DND-41 (cell line): ENCODE data around the gene GPR15.

Experiments used
- ATAC-seq: fragments of 200-7000 bp; cut with Tn5 transposase; 3 replicates; pipeline ENCODE4 v1.9.1; 2021; ENCODE audit warnings: low read depth; ENCODE audit not compliant: insufficient read depth
- DNase-seq: peaks from one replicate; pipeline ENCODE4 v3.0.0-alpha.2; 2020
- H2AFZ ChIP-seq: 2 replicates; pipeline ENCODE4 v1.6.0; 2012; ENCODE audit warnings: low read depth, low read length
- H3K27ac ChIP-seq: 2 replicates; pipeline ENCODE4 v1.5.1; 2012; ENCODE audit warnings: low read length, inconsistent platforms
- H3K27me3 ChIP-seq: fragments of 200-600 bp; sonication (generic); 2 replicates; pipeline ENCODE4 v1.6.0; 2012; ENCODE audit warnings: low read length, mild to moderate bottlenecking, inconsistent platforms; ENCODE audit not compliant: insufficient read depth, poor library complexity
- H3K36me3 ChIP-seq: 2 replicates; pipeline ENCODE4 v1.5.1; 2012; ENCODE audit warnings: low read length, inconsistent platforms; ENCODE audit not compliant: insufficient read depth
- H3K4me1 ChIP-seq: 2 replicates; pipeline ENCODE4 v1.5.1; 2012; ENCODE audit warnings: mild to moderate bottlenecking, low read length; ENCODE audit not compliant: insufficient read depth
- H3K4me2 ChIP-seq: 2 replicates; pipeline ENCODE4 v1.6.0; 2012; ENCODE audit warnings: mild to moderate bottlenecking, moderate library complexity, low read length, inconsistent platforms; ENCODE audit not compliant: insufficient read depth
- H3K4me3 ChIP-seq, 2 experiments: fragments of 200-600 bp in 1 of 2; shearing (Covaris generic) in 1 of 2; 2 replicates each; pipeline ENCODE4 v1.5.1; 2012 to 2016; ENCODE audit warnings: inconsistent platforms in 2 of 2, low read length in 2 of 2, mild to moderate bottlenecking in 2 of 2, low read depth in 1 of 2, moderate library complexity in 1 of 2
- H3K79me2 ChIP-seq: 2 replicates; pipeline ENCODE4 v1.6.0; 2012; ENCODE audit warnings: low read length, inconsistent platforms; ENCODE audit not compliant: insufficient read depth
- H3K9ac ChIP-seq: 2 replicates; pipeline ENCODE4 v1.6.0; 2012; ENCODE audit warnings: low read depth, mild to moderate bottlenecking, inconsistent platforms, low read length, moderate library complexity
- H3K9me3 ChIP-seq: 2 replicates; pipeline ENCODE4 v1.5.1; 2012; ENCODE audit warnings: low read length, moderate library complexity, mild to moderate bottlenecking, inconsistent platforms; ENCODE audit not compliant: insufficient read depth, severe bottlenecking
- H4K20me1 ChIP-seq: 2 replicates; pipeline ENCODE4 v1.6.0; 2012; ENCODE audit warnings: low read length; ENCODE audit not compliant: insufficient read depth
- CTCF ChIP-seq: IDR thresholded peaks from 2 replicates; pipeline ENCODE4 v1.5.1; 2012; ENCODE audit warnings: borderline replicate concordance, low read length, moderate library complexity, mild to moderate bottlenecking; ENCODE audit not compliant: poor library complexity, severe bottlenecking; ENCODE audit errors: extremely low read depth
- EZH2 ChIP-seq: IDR thresholded peaks from 3 replicates; pipeline ENCODE4 v1.6.1; 2012; ENCODE audit warnings: borderline replicate concordance, low read depth, mild to moderate bottlenecking, moderate library complexity, low read length, inconsistent platforms; ENCODE audit not compliant: severe bottlenecking

The GPR15 gene

GRCh38 chr3:98568402-98568801, 36.6 kb downstream of the GPR15 start:
- Histone ChIP-seq H3K79me2 (no peaks in the 10 kb centered on the region), H3K27me3 (peaks cover 3% of the 10 kb centered on the region), H4K20me1 (no peaks in the 10 kb centered on the region), H3K27ac (no peak overlapping the region), H3K36me3 (no peaks in the 10 kb centered on the region), H3K4me1 (peaks cover 34% of the 10 kb centered on the region), H3K4me2 (no peak overlapping the region), H2AFZ (no peak overlapping the region), H3K9ac (no peak overlapping the region), H3K4me3 (no peak overlapping the region), H3K9me3 (no peaks in the 10 kb centered on the region)
- DNase-seq (no peak), ATAC-seq (no peak)
- TF ChIP-seq CTCF (no peak), EZH2 (no peak)

- DNase-seq (no peak), ATAC-seq (peak; percentile 69; the same call in 2 of the 3 replicates)
- H3K27ac ChIP-seq, result no peak overlapping the region
- no peaks in the 10 kb centered on the region for H4K20me1 ChIP-seq
- no peak overlapping the region for H2AFZ ChIP-seq
- no peaks in the 10 kb centered on the region for H3K9me3 ChIP-seq
- peaks cover 11% of the 10 kb centered on the region for H3K36me3 ChIP-seq
- no peaks in the 10 kb centered on the region for H3K79me2 ChIP-seq
- no peak for TF ChIP-seq EZH2
- peak; percentile 56 for TF ChIP-seq CTCF
- H3K4me3 ChIP-seq, result no peak overlapping the region
- H3K4me1 ChIP-seq, result no peaks in the 10 kb centered on the region
- no peak overlapping the region for H3K4me2 ChIP-seq
- H3K27me3 ChIP-seq, result no peaks in the 10 kb centered on the region
- H3K9ac ChIP-seq, result no peak overlapping the region
These were observed 41.5 kb downstream of the GPR15 start for GRCh38 chr3:98573181-98573728.

GRCh38 chr3:98574132-98574531, 42.4 kb downstream of the GPR15 start:
- H3K4me3 ChIP-seq, result no peak overlapping the region
- no peaks in the 10 kb centered on the region for H3K27me3 ChIP-seq
- H3K27ac ChIP-seq, result no peak overlapping the region
- TF ChIP-seq CTCF (no peak), EZH2 (no peak)
- H3K79me2 ChIP-seq, result no peaks in the 10 kb centered on the region
- no peak overlapping the region for H3K4me2 ChIP-seq
- no peak overlapping the region for H2AFZ ChIP-seq
- peaks cover 16% of the 10 kb centered on the region for H3K36me3 ChIP-seq
- H3K9me3 ChIP-seq, result no peaks in the 10 kb centered on the region
- no peak for ATAC-seq
- no peaks in the 10 kb centered on the region for H3K4me1 ChIP-seq
- no peak for DNase-seq
- H3K9ac ChIP-seq, result no peak overlapping the region
- no peaks in the 10 kb centered on the region for H4K20me1 ChIP-seq
